ENCODE results near the gene BICD2. TPM values are rescaled to one million over a fixed set of nuclear protein-coding genes. Genes with fewer than 3 reads are reported as not detected.

Gene BICD2
- total and polyA plus RNA-seq, 10 of the 15 experiments (the other 5 are each of a cell fraction or from before 2014, with no cell fraction given) = 5.3 to 25.5 (median 14.4) TPM

DNA sequence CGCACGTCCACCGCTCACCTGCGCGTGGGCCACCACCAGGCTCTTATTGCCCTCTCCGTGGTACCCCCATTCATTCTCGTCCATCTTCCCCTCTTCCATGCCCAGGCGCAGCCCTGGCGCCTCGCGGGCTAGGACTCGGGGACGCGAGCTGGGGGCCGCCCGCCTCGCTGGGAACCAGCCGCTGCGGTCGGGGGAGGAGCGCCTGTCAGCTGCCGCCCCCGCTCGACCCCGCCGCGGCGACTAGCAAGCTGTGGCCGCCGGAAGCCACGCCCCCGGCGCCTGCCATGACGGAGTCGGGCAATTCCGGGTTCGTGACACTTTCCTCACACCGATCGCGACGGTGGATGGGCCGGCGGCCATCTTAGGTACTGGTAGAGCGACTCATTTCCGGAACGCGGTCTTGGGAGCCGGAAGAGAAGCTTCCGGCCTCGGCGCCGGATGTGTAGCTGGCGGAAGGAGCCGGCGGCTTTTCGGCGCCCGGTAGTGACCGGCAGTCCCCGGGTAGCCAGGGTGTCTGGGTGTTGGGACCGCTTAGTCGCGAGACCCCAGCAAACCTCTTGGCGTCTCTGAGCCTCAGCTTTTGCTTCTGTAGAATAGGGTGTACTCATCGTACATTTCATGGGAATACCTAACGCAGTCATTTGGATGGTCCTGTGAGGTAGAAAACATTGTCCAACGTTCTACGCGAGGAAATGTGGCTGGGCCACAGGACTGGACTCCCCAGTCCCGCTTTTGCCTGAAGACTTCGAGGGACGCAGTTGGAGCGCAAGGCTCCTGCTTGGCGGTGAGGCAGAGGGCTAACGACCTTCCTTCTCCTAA, 94.5 kb downstream of the BICD2 start, which contains the start of gene IPPK (continued):
- peak; percentile 100 for TF ChIP-seq YY1 (IDR thresholded peaks at IDR 0.05; ENCODE audit: low read depth, low read length)
- peak; percentile 35; the same call in 1 of the 2 replicates for TF ChIP-seq JUND (IDR thresholded peaks at IDR 0.05; ENCODE audit: low read depth, low read length)
- TF ChIP-seq TCF7 (IDR thresholded peaks at IDR 0.05; ENCODE audit: borderline replicate concordance) = no peak
- 0 out of 2 replicates have a peak, but pooled peaks have one; percentile 47 for TF ChIP-seq ZBED1 (IDR thresholded peaks at IDR 0.05; ENCODE audit: borderline replicate concordance)
- TF ChIP-seq POLR2A (IDR thresholded peaks at IDR 0.05; ENCODE audit: low read depth, low read length) = peak; percentile 90
- peak; percentile 78 for TF ChIP-seq PKNOX1 (IDR thresholded peaks at IDR 0.05)
- peak; percentile 88 for TF ChIP-seq GATAD2B (conservative IDR thresholded peaks at IDR 0.05; ENCODE audit: low read depth)
- TF ChIP-seq BCL11A (IDR thresholded peaks at IDR 0.05; ENCODE audit: low read depth, low read length) = no peak
- peak; percentile 81; the same call in 1 of the 2 replicates for TF ChIP-seq SIN3A (IDR thresholded peaks at IDR 0.05; ENCODE audit: low read depth, low read length)
- peak; percentile 32; the same call in 1 of the 2 replicates for TF ChIP-seq STAT1 (conservative IDR thresholded peaks at IDR 0.05)
- TF ChIP-seq, protein P1, sequence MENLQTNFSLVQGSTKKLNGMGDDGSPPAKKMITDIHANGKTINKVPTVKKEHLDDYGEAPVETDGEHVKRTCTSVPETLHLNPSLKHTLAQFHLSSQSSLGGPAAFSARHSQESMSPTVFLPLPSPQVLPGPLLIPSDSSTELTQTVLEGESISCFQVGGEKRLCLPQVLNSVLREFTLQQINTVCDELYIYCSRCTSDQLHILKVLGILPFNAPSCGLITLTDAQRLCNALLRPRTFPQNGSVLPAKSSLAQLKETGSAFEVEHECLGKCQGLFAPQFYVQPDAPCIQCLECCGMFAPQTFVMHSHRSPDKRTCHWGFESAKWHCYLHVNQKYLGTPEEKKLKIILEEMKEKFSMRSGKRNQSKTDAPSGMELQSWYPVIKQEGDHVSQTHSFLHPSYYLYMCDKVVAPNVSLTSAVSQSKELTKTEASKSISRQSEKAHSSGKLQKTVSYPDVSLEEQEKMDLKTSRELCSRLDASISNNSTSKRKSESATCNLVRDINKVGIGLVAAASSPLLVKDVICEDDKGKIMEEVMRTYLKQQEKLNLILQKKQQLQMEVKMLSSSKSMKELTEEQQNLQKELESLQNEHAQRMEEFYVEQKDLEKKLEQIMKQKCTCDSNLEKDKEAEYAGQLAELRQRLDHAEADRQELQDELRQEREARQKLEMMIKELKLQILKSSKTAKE (IDR thresholded peaks at IDR 0.05; ENCODE audit: low read depth, poor library complexity, severe bottlenecking) = peak; percentile 44
- TF ChIP-seq, protein P2, sequence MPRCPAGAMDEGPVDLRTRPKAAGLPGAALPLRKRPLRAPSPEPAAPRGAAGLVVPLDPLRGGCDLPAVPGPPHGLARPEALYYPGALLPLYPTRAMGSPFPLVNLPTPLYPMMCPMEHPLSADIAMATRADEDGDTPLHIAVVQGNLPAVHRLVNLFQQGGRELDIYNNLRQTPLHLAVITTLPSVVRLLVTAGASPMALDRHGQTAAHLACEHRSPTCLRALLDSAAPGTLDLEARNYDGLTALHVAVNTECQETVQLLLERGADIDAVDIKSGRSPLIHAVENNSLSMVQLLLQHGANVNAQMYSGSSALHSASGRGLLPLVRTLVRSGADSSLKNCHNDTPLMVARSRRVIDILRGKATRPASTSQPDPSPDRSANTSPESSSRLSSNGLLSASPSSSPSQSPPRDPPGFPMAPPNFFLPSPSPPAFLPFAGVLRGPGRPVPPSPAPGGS (IDR thresholded peaks at IDR 0.05; ENCODE audit: borderline replicate concordance, insufficient read depth, low read depth, low read length, poor library complexity, severe bottlenecking) = peak; percentile 28
- 0 out of 2 replicates have a peak, but pooled peaks have one; percentile 49 for TF ChIP-seq ZBTB4 (CRISPR knock-in tag; IDR thresholded peaks at IDR 0.05)
- peak; percentile 88 for TF ChIP-seq POLR2AphosphoS5 (IDR thresholded peaks at IDR 0.05; ENCODE audit: low read length)
- TF ChIP-seq, protein P3, sequence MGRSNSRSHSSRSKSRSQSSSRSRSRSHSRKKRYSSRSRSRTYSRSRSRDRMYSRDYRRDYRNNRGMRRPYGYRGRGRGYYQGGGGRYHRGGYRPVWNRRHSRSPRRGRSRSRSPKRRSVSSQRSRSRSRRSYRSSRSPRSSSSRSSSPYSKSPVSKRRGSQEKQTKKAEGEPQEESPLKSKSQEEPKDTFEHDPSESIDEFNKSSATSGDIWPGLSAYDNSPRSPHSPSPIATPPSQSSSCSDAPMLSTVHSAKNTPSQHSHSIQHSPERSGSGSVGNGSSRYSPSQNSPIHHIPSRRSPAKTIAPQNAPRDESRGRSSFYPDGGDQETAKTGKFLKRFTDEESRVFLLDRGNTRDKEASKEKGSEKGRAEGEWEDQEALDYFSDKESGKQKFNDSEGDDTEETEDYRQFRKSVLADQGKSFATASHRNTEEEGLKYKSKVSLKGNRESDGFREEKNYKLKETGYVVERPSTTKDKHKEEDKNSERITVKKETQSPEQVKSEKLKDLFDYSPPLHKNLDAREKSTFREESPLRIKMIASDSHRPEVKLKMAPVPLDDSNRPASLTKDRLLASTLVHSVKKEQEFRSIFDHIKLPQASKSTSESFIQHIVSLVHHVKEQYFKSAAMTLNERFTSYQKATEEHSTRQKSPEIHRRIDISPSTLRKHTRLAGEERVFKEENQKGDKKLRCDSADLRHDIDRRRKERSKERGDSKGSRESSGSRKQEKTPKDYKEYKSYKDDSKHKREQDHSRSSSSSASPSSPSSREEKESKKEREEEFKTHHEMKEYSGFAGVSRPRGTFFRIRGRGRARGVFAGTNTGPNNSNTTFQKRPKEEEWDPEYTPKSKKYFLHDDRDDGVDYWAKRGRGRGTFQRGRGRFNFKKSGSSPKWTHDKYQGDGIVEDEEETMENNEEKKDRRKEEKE (IDR thresholded peaks at IDR 0.05) = no peak
- no peak for TF ChIP-seq IRF5 (IDR thresholded peaks at IDR 0.05; ENCODE audit: borderline replicate concordance)
